SK-N-SH treated with all-trans-retinoic acid at 6 μM for 48 hours (cell line): ENCODE results near the gene UNC13B.

Source experiments
- ATAC-seq: fragments of 200-7000 bp; cut with Tn5 transposase; 3 replicates; pipeline ENCODE4 v1.9.1; 2020; ENCODE audit warnings: mild to moderate bottlenecking, moderate library complexity
- ARNTL ChIP-seq: fragments of 450-650 bp; formaldehyde crosslinking; IDR thresholded peaks from 2 replicates; pipeline ENCODE4 v1.5.0; 2020; ENCODE audit warnings: low read depth, mild to moderate bottlenecking, moderate library complexity, borderline replicate concordance
- CREB5 ChIP-seq: fragments of 250-450 bp; sonication (Bioruptor Pico); IDR thresholded peaks from 2 replicates; pipeline ENCODE4 v1.5.1; 2020; ENCODE audit warnings: low read depth, mild to moderate bottlenecking, moderate library complexity
- CSDC2 ChIP-seq: fragments of 250-450 bp; sonication (Bioruptor Pico); IDR thresholded peaks from 2 replicates; pipeline ENCODE4 v1.5.0; 2020; ENCODE audit warnings: mild to moderate bottlenecking, moderate library complexity
- ESRRG ChIP-seq: fragments of 250-450 bp; sonication (Bioruptor Pico); IDR thresholded peaks from 2 replicates; pipeline ENCODE4 v1.6.1; 2021; ENCODE audit warnings: mild to moderate bottlenecking
- ISL1 ChIP-seq: fragments of 250-450 bp; sonication (Bioruptor Pico); IDR thresholded peaks from 2 replicates; pipeline ENCODE4 v2.1.2; 2022; ENCODE audit warnings: mild to moderate bottlenecking, moderate library complexity
- RARB ChIP-seq: fragments of 250-450 bp; sonication (Bioruptor Pico); IDR thresholded peaks from 2 replicates; pipeline ENCODE4 v1.8.0; 2021; ENCODE audit warnings: mild to moderate bottlenecking, moderate library complexity
- TCF4 ChIP-seq: fragments of 250-450 bp; sonication (Bioruptor Pico); IDR thresholded peaks from 2 replicates; pipeline ENCODE4 v1.8.0; 2021; ENCODE audit warnings: mild to moderate bottlenecking, moderate library complexity, borderline replicate concordance
- TOX ChIP-seq: fragments of 250-450 bp; sonication (Bioruptor Pico); IDR thresholded peaks from 2 replicates; pipeline ENCODE4 v1.8.0; 2021; ENCODE audit warnings: mild to moderate bottlenecking, moderate library complexity, borderline replicate concordance
- TSHZ2 ChIP-seq: fragments of 250-450 bp; sonication (Bioruptor Pico); IDR thresholded peaks from 2 replicates; pipeline ENCODE4 v1.5.0; 2020; ENCODE audit warnings: mild to moderate bottlenecking, moderate library complexity
- ZC3H10 ChIP-seq: fragments of 250-450 bp; sonication (Bioruptor Pico); IDR thresholded peaks from 2 replicates; pipeline ENCODE4 v1.5.1; 2021; ENCODE audit warnings: mild to moderate bottlenecking, moderate library complexity
- ZFP3 ChIP-seq: fragments of 250-450 bp; sonication (Bioruptor Pico); IDR thresholded peaks from 2 replicates; pipeline ENCODE4 v1.5.0; 2020; ENCODE audit warnings: mild to moderate bottlenecking, moderate library complexity
- ZFP30 ChIP-seq: fragments of 450-650 bp; formaldehyde crosslinking; IDR thresholded peaks from 2 replicates; pipeline ENCODE4 v1.5.0; 2022; ENCODE audit warnings: mild to moderate bottlenecking, moderate library complexity
- ZNF70 ChIP-seq: fragments of 450-650 bp; formaldehyde crosslinking; IDR thresholded peaks from 2 replicates; pipeline ENCODE4 v1.5.0; 2020; ENCODE audit warnings: mild to moderate bottlenecking, moderate library complexity
- TF ChIP-seq, protein P1 (sequence below): fragments of 250-450 bp; sonication (Bioruptor Pico); IDR thresholded peaks from 2 replicates; pipeline ENCODE4 v1.8.0; 2020; ENCODE audit warnings: mild to moderate bottlenecking, moderate library complexity, borderline replicate concordance
- TF ChIP-seq, protein P2 (sequence below): fragments of 250-450 bp; sonication (Bioruptor Pico); IDR thresholded peaks from 2 replicates; pipeline ENCODE4 v1.8.0; 2021; ENCODE audit warnings: low read depth, mild to moderate bottlenecking, moderate library complexity, borderline replicate concordance
- TF ChIP-seq, protein P3 (sequence below): fragments of 250-450 bp; sonication (Bioruptor Pico); IDR thresholded peaks from 2 replicates; pipeline ENCODE4 v1.5.1; 2021; ENCODE audit warnings: mild to moderate bottlenecking, moderate library complexity

UNC13B gene

DNA sequence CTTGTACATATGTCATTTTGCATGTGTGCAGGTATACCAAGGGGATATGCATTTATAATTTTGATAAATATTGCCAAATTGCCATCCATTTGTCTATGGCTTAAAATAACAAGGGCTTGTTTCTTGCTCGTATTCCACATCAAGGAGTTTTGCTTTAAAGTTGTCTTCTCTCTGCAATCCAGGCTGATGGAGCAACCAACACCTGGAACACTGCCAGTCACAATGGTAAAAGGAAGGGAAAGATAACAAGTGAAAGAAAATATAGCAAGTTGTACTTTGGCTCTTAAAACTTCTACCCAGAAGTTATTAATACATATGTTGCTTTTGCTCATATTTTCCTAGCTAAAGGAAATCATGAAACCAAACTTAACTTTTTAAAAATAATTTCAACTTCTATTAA, 156.9 kb downstream of the UNC13B start (continued):
- TF ChIP-seq TCF4 (CRISPR knock-in tag) (no peak), ZFP3 (CRISPR knock-in tag) (no peak)
- TF ChIP-seq, all 23 proteins: peak for 0

DNA sequence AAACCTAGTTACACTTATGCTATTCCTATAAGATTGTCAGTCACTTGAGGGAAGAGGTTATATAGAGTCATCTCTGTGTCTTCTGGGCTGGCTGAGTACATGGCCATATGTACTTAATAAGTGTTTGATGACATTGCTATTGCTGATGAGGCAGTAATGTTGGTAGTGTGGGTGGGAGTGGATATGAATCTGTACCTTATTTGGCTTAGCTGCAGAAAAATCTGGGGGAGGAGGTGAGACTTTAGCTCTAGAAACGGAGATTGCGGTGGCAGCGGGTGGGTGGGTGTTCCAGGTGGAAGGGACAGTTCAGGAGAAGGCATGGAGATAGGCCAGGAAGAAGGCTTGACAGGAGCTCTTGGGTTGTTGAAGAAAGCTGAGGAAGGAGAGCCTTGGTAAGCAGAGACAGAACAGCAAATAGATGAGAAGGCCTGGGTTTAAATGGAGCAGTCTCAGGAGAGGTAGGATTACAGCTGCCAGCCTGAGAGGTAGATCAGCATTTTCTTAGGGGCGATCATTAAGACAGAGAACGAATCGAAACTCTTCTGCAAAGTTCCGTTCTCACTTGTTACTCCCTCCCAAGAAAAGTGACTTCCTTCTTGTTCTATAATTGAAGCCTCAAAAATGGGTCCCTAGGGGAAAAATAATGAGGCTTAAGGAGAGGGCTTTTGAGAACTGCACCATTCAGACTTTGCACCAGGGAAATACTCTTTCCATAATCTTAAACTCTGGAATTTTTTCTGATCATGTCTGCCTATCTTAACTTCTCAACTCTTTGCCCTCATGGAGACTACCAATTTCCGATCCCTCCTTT, 160.5 kb downstream of the UNC13B start:
- TF ChIP-seq ISL1 (CRISPR knock-in tag) = no peak
- TF ChIP-seq ESRRG = no peak
- TF ChIP-seq, protein P1, sequence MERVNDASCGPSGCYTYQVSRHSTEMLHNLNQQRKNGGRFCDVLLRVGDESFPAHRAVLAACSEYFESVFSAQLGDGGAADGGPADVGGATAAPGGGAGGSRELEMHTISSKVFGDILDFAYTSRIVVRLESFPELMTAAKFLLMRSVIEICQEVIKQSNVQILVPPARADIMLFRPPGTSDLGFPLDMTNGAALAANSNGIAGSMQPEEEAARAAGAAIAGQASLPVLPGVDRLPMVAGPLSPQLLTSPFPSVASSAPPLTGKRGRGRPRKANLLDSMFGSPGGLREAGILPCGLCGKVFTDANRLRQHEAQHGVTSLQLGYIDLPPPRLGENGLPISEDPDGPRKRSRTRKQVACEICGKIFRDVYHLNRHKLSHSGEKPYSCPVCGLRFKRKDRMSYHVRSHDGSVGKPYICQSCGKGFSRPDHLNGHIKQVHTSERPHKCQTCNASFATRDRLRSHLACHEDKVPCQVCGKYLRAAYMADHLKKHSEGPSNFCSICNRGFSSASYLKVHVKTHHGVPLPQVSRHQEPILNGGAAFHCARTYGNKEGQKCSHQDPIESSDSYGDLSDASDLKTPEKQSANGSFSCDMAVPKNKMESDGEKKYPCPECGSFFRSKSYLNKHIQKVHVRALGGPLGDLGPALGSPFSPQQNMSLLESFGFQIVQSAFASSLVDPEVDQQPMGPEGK (CRISPR knock-in tag) = no peak
- TF ChIP-seq ZFP3 (CRISPR knock-in tag) = no peak
- no peak for TF ChIP-seq ARNTL (CRISPR knock-in tag)
- TF ChIP-seq ZC3H10 (CRISPR knock-in tag) = no peak
- TF ChIP-seq TOX (CRISPR knock-in tag) = no peak
- TF ChIP-seq RARB (CRISPR knock-in tag) = no peak
- TF ChIP-seq, all 23 proteins: peak for 0
- ATAC-seq = no peak

DNA sequence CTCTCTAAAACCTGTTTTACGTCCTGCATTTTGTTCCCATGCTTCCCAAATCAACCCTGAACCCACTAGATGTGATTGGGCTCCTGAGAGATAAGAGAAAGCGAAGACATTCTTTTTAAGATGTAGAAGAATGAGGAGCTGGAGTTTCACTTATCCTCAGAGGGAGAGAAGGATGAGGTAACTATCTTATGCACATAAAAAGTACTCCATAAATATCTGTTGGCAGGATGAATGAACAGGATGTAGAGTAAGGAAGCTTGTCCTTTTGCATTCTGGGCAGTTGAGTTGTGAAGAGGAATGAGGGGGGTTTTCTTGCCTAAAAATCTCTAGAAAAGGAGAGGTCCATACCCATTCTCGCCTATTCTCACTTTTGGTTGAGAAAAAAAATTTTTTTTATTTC, 163.2 kb downstream of the UNC13B start:
- TF ChIP-seq, protein P2, sequence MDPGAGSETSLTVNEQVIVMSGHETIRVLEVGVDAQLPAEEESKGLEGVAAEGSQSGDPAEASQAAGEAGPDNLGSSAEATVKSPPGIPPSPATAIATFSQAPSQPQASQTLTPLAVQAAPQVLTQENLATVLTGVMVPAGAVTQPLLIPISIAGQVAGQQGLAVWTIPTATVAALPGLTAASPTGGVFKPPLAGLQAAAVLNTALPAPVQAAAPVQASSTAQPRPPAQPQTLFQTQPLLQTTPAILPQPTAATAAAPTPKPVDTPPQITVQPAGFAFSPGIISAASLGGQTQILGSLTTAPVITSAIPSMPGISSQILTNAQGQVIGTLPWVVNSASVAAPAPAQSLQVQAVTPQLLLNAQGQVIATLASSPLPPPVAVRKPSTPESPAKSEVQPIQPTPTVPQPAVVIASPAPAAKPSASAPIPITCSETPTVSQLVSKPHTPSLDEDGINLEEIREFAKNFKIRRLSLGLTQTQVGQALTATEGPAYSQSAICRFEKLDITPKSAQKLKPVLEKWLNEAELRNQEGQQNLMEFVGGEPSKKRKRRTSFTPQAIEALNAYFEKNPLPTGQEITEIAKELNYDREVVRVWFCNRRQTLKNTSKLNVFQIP (CRISPR knock-in tag) = no peak
- TF ChIP-seq, protein P1 (CRISPR knock-in tag) = no peak
- TF ChIP-seq ARNTL (CRISPR knock-in tag) = no peak
- no peak for TF ChIP-seq ISL1 (CRISPR knock-in tag)
- TF ChIP-seq RARB (CRISPR knock-in tag) = no peak
- ATAC-seq = no peak

GRCh38 chr9:35333551-35333950, 171.7 kb downstream of the UNC13B start:
- peak; percentile 86 for ATAC-seq
- TF ChIP-seq CREB5 (no peak), TSHZ2 (CRISPR knock-in tag) (no peak)

GRCh38 chr9:35335164-35335563, 173.4 kb downstream of the UNC13B start:
- TF ChIP-seq CSDC2 (CRISPR knock-in tag) (no peak), ESRRG (no peak), ISL1 (CRISPR knock-in tag) (no peak), ZNF70 (CRISPR knock-in tag) (no peak), ZFP30 (CRISPR knock-in tag) (no peak), TCF4 (CRISPR knock-in tag) (no peak), ZC3H10 (CRISPR knock-in tag) (no peak)
- TF ChIP-seq, protein P3, sequence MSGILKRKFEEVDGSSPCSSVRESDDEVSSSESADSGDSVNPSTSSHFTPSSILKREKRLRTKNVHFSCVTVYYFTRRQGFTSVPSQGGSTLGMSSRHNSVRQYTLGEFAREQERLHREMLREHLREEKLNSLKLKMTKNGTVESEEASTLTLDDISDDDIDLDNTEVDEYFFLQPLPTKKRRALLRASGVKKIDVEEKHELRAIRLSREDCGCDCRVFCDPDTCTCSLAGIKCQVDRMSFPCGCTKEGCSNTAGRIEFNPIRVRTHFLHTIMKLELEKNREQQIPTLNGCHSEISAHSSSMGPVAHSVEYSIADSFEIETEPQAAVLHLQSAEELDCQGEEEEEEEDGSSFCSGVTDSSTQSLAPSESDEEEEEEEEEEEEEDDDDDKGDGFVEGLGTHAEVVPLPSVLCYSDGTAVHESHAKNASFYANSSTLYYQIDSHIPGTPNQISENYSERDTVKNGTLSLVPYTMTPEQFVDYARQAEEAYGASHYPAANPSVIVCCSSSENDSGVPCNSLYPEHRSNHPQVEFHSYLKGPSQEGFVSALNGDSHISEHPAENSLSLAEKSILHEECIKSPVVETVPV (CRISPR knock-in tag) = no peak
- no peak for ATAC-seq
